HPDE6-E6E7 (cell line): ENCODE data around the gene TMEM147.
"Not testable (repeated sequence)": the region's sequence is repeated elsewhere in the genome, so short reads cannot be mapped to it uniquely, and the experiment has no call there.

Experiments
- DNase-seq: peaks from one replicate; pipeline ENCODE4 v3.0.0; 2011; ENCODE audit warnings: missing footprints; ENCODE audit errors: extremely low spot score

Gene TMEM147

GRCh38 chr19:35562776-35563175 is 17.4 kb downstream of the TMEM147 start:
- DNase-seq, result no peak

- DNase-seq, result no peak
Measured at GRCh38 chr19:35563207-35563829, 17.9 kb downstream of the TMEM147 start, which contains the start of gene ATP4A. Gene ATP4A (minus strand): TSS chr19:35563658. CDS start chr19:35563629, 29 bp downstream.

- DNase-seq, result no peak
Measured at GRCh38 chr19:35565016-35565856, 19.8 kb downstream of the TMEM147 start.

- no peak for DNase-seq
Measured at GRCh38 chr19:35566738-35567137, 21.3 kb downstream of the TMEM147 start.

DNA sequence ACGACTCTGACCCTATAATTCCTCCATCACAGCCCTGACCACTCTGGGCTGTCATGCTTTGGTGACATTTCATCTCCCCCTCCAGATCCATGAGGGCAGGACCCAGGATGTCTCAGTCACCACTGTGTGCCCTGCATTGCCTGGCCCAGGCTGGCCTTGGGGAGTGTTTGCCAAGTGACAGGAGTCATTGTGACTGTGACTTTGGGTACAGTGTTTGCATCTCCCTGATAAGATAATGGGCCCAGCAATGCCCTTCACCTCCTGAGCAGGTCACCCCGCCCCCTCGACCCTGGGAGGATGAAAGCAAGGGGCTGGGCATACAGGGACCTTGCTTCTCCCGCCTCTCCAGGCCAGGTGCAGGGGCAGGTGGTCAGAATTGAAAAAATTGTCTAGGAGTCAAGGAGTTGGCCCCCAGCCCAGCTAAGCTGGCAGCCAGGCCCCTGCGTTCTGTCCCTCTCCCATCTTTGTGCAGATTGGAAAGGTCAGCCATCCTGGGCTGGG is 23.9 kb downstream of the TMEM147 start:
- no peak for DNase-seq

DNA sequence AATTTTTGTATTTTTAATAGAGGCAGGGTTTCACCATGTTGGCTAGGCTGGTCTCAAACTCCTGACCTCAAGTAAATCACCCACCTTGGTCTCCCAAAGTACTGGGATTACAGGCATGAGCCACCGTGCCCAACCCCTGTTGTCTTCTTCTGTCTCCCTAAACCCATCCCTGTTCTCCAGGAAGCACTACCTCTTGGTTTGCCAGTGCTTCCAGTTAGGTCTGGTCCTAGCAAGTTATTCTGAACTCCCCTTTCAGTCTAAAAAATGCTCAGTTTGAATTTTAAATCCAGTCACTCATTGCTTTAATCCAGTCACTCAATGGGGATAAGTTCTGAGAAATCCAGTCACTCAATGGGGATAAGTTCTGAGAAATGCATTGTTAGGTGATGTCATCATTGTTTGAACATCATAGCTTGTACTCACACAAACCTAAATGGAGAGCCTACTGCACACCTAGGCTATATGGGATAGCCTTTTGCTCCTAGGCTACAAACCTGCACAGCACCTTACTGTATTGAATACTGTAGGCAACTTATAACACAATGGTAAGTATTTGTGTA is 26.1 kb downstream of the TMEM147 start:
- no peak for DNase-seq

GRCh38 chr19:35577918-35578317 is 32.5 kb downstream of the TMEM147 start:
- DNase-seq, result no peak

DNA sequence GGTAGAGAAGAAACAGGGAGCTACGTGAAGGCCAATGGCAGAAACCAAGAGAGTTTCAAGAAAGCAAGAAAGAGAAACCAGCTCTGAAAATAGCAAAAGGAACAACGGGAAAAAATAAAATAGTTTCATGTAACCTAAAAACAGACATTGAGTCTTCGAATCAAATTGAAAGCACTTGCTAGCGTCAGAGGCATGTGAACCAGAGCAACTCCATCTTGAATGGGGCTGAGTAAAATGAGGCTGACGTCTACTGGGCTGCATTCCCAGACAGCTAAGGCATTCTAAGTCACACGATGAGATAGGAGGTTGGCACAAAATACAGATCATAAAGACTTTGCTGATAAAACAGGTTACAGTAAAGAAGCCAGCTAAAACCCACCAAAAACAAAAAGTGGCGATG is 33.3 kb downstream of the TMEM147 start:
- DNase-seq, result no peak

DNA sequence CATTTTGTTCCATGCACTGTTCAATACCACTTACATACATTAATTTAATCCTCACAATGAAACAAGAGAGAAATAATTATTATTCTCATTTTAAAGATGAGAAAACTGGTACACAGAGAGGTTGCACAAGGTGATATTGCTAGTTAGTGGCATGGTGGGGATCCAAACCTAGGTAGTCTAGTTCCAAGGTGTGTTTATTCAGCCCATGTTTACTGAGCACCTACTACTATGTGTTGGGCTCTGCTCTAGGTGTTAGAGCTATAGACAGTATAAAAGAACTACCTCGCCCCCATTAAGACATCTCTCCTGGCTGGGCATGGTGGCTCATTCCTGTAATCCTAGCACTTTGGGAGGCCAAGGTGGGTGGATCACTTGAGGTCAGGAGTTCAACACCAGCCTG is 37.3 kb downstream of the TMEM147 start:
- no peak for DNase-seq

- DNase-seq, result no peak
Measured at GRCh38 chr19:35585848-35586247, 40.4 kb downstream of the TMEM147 start, which contains the start of gene PMIS2. Gene PMIS2 (plus strand): TSS chr19:35586173. CDS start chr19:35586260, 87 bp downstream.

GRCh38 chr19:35587321-35587720 is 41.9 kb downstream of the TMEM147 start:
- no peak for DNase-seq

GRCh38 chr19:35590875-35591274 is 45.4 kb downstream of the TMEM147 start:
- DNase-seq, result no peak

GRCh38 chr19:35592226-35592625 is 46.8 kb downstream of the TMEM147 start:
- DNase-seq, result no peak

- not testable (repeated sequence) for DNase-seq
Measured at GRCh38 chr19:35595026-35595425, 49.6 kb downstream of the TMEM147 start.

GRCh38 chr19:35595928-35596327 is 50.5 kb downstream of the TMEM147 start:
- DNase-seq, result no peak

- no peak for DNase-seq
Measured at GRCh38 chr19:35596366-35596999, 51.1 kb downstream of the TMEM147 start.
